Thyroid gland (tissue), 4 donors: ENCODE results near the gene FHIT. TPM values are rescaled to one million over a fixed set of nuclear protein-coding genes. Genes with fewer than 3 reads are reported as not detected.

ENCODE experiments used
- DNase-seq, 2 donors: peaks; one replicate each; pipeline ENCODE4 v3.0.0-alpha.2; 2019
- H3K27ac ChIP-seq, 3 donors: fragments of 200-600 bp; sonication (generic); 1 replicate in 2 of 3; 2 replicates in 1 of 3; pipeline ENCODE4 v1.5.1; 2016 to 2019; ENCODE audit warnings: mild to moderate bottlenecking in 1 of 3, moderate library complexity in 1 of 3
- H3K27me3 ChIP-seq: fragments of 200-600 bp; sonication (generic); one replicate; pipeline ENCODE4 v1.5.1; 2019
- H3K36me3 ChIP-seq, 2 donors: fragments of 200-600 bp; sonication (generic); one replicate each; pipeline ENCODE4 v1.5.1; 2016 to 2019
- H3K4me1 ChIP-seq, 2 donors: fragments of 200-600 bp; sonication (generic); one replicate each; pipeline ENCODE4 v1.5.1; 2017 to 2019
- H3K4me3 ChIP-seq, 3 donors: fragments of 200-600 bp; sonication (generic); replicated peaks in 1 of 3; 1 replicate in 2 of 3; 2 replicates in 1 of 3; pipeline ENCODE4 v1.5.1; 2016; ENCODE audit warnings: mild to moderate bottlenecking in 1 of 3
- H3K9me3 ChIP-seq: fragments of 200-600 bp; sonication (generic); one replicate; pipeline ENCODE4 v1.5.1; 2017
- POLR2A ChIP-seq, 2 donors: fragments of 450-650 bp; IDR thresholded peaks; one replicate each; pipeline ENCODE4 v1.6.1; 2017; ENCODE audit warnings: antibody characterized with exemption in 2 of 2, mild to moderate bottlenecking in 2 of 2, moderate library complexity in 1 of 2
- WGBS, 2 donors: methylation state at CpG; one replicate each; pipeline ENCODE4 v1.1.5; 2017; 5-methylcytosine and 5-hydroxymethylcytosine counted together
- intact Hi-C: fragments of 100-400 bp; cut with DNase I; formaldehyde crosslinking; loops from one replicate; pipeline ENCODE4 v1.15.1; 2023
- total RNA-seq, 4 donors: library from RNA; depleted of rRNA; stranded (reverse); fragments of >200 nt; gene quantifications; one replicate each; pipeline ENCODE4 v1.2.3, GENCODE V29; 2016
- TF ChIP-seq, protein P1 (sequence below), 6 experiments: fragments of 200-600 bp in 3 of 6; fragments of 450-650 bp in 3 of 6; sonication (generic) in 3 of 6; IDR thresholded peaks; one replicate each; pipeline ENCODE4 v1.5.1; 2016 to 2019; ENCODE audit warnings: antibody characterized with exemption in 6 of 6, mild to moderate bottlenecking in 2 of 6, inconsistent platforms in 1 of 6, moderate library complexity in 1 of 6

The FHIT gene
- total RNA-seq, 4 donors from 2014 or later = 12.2 to 18.9 (median 16.2) TPM

DNA sequence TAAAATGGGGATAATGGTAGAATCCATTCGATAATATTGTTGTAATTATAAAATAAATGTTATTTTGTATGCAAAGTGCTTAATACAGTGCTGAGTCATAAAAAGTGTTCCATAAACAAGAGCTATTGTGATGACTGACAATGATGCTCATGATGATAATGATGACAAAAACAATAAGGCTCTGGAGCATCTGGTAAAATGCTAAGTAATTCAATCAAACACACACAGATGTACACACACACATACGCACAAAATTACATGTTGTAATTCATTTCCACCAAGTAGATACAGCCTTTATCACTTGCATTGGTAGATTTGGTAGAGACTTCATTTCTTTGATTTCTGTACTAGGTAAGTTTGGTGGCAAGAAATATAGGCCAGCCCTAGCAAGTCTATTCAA is 163.8 kb downstream of the FHIT start:
- intact Hi-C loops = no loop called here
- DNase-seq = no peak
- Histone ChIP-seq H3K4me3 (no peak overlapping the region), H3K4me1 (no peaks in the 10 kb centered on the region), H3K36me3 (no peaks in the 10 kb centered on the region), H3K9me3 (no peaks in the 10 kb centered on the region), H3K27ac (no peak overlapping the region), H3K27me3 (no peaks in the 10 kb centered on the region)
- TF ChIP-seq, protein P1, sequence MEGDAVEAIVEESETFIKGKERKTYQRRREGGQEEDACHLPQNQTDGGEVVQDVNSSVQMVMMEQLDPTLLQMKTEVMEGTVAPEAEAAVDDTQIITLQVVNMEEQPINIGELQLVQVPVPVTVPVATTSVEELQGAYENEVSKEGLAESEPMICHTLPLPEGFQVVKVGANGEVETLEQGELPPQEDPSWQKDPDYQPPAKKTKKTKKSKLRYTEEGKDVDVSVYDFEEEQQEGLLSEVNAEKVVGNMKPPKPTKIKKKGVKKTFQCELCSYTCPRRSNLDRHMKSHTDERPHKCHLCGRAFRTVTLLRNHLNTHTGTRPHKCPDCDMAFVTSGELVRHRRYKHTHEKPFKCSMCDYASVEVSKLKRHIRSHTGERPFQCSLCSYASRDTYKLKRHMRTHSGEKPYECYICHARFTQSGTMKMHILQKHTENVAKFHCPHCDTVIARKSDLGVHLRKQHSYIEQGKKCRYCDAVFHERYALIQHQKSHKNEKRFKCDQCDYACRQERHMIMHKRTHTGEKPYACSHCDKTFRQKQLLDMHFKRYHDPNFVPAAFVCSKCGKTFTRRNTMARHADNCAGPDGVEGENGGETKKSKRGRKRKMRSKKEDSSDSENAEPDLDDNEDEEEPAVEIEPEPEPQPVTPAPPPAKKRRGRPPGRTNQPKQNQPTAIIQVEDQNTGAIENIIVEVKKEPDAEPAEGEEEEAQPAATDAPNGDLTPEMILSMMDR (IDR thresholded peaks at IDR 0.05) = no peak
- TF ChIP-seq POLR2A (IDR thresholded peaks at IDR 0.05) = no peak
- WGBS, 2 donors = 95 to 97% methylated on average over 2 of the region's 2 CpGs

DNA sequence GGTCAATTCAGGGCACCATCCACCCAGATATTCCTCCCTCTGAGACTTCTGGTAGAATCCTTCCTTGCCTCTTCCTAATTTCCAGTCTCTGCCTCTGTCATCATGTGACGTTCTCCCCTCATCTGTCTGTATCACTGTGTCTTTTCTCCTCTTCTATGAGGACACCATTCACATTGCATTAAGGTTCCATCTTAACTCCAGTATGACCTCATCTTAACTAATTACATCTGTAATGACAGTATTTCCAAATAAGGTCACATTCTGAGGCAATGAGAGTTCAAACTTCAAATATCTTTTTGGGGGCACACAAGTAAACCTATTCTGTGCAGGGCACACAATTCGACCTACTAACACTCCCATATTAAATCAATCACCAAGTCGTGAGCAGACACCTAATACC is 169.7 kb downstream of the FHIT start:
- intact Hi-C loops = no loop called here
- DNase-seq = no peak
- Histone ChIP-seq H3K4me3 (no peak overlapping the region), H3K27me3 (no peaks in the 10 kb centered on the region), H3K27ac (no peak overlapping the region), H3K4me1 (peaks cover 0 to 10% of the 10 kb centered on the region in 2 donors), H3K36me3 (no peaks in the 10 kb centered on the region), H3K9me3 (no peaks in the 10 kb centered on the region)
- WGBS, 2 donors = 92 to 94% methylated on average over 3 of the region's 3 CpGs
- no peak for TF ChIP-seq POLR2A (IDR thresholded peaks at IDR 0.05)
- TF ChIP-seq, protein P1 (IDR thresholded peaks at IDR 0.05) = no peak

DNA sequence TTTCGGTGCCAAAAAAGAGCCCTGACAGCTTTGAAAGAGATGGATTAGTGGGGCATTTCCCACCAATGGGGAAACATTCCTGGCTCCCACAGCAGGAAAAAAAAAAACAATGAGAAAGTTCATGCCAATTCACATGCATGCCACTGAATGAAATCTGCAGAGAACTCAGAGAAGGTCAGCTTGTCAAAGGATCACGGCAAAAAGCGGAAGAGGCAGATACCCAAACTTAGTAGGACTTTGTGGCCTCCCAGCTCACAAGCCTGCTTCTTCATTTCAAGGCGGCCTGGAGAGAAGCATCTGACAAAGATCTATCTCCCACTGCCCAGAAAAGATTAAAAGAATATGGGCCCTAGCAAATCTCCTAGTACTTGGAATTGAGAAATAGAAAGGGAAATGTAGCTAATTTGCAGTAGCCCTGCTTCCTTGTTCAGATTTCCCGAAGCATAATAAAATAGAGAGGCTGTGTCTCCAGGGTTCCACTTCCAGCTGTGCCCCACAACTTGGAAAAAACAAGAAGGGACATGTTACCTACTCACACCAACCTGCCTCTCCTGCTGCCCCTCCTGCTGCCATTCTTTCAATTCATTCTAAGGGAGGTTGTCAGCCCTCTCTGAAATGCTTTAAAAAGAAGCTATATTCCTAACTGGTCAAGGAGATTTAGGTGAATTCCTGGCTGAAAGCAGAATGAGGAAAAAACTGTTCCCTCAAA is 170.4 kb downstream of the FHIT start:
- Histone ChIP-seq H3K4me1 (peaks cover 0 to 10% of the 10 kb centered on the region in 2 donors), H3K36me3 (no peaks in the 10 kb centered on the region), H3K27me3 (no peaks in the 10 kb centered on the region), H3K4me3 (no peak overlapping the region), H3K9me3 (no peaks in the 10 kb centered on the region), H3K27ac (no peak overlapping the region)
- no peak for DNase-seq
- WGBS, 2 donors = 66 to 74% methylated on average over 5 of the region's 5 CpGs
- TF ChIP-seq, protein P1 (IDR thresholded peaks at IDR 0.05) = no peak
- no peak for TF ChIP-seq POLR2A (IDR thresholded peaks at IDR 0.05)
- intact Hi-C loops = no loop called here

DNA sequence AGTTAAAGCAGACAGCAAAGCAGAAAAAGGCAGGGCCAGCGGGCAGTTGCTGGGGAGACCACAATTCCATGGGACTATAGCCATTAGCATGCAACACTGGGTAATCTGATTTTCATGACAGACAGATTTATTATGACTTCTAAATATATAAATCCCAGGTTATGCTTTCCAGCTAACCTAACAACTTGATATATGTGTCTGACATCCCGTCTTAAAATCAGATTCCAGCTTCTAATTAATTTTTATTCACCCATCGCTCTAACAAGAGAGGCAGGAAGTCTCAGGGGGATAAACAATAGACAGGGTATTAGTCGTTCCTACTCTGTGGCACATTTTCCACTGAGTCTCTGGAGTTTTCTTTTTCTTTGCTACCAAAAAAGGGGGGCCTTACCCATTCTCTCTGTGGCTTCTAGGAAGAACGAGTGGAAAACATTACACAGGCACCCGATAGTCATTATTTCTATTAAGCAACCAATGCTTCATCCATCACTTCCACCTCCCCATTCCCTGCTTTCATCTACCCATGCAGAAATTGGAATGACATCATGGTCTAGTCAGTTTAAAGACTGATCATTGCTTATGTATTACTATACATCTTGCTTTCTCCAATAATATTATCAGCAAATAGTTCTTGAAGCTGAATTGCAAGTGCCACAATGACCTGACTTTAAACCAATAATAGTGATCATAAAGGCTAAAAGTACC is 173.1 kb downstream of the FHIT start:
- Histone ChIP-seq H3K27me3 (no peaks in the 10 kb centered on the region), H3K9me3 (no peaks in the 10 kb centered on the region), H3K27ac (no peak overlapping the region), H3K4me3 (no peak overlapping the region), H3K36me3 (no peaks in the 10 kb centered on the region), H3K4me1 (peaks cover 4 to 10% of the 10 kb centered on the region in 2 donors)
- DNase-seq = no peak
- intact Hi-C loops = no loop called here
- no peak for TF ChIP-seq POLR2A (IDR thresholded peaks at IDR 0.05)
- TF ChIP-seq, protein P1 (IDR thresholded peaks at IDR 0.05) = no peak
- WGBS, 2 donors = 81 to 83% methylated on average over 6 of the region's 6 CpGs

DNA sequence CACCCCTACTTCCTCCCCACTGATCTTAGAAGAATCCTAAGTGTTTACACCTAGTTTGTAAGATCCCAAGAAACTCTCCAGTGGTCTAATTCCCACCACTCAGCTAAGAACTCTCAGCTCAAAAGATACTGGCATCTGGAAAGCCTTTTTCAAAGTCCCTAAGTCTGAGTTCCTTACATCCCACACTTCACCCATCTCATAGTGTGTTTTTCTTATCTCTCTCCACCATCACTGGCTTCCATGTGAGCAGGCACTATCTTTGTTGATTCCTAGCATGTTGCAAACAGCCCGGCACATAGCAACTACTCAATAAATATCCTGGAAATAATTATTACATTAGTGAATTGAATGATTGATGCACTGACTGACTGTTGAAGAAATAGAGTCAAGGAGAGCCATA is 173.7 kb downstream of the FHIT start:
- no peak overlapping the region for H3K27ac ChIP-seq
- no peaks in the 10 kb centered on the region for H3K27me3 ChIP-seq
- no peaks in the 10 kb centered on the region for H3K9me3 ChIP-seq
- WGBS, 2 donors = 84 to 95% methylated on average over 1 of the region's 1 CpG
- no peak for DNase-seq
- H3K4me3 ChIP-seq = no peak overlapping the region
- intact Hi-C loops = no loop called here
- no peaks in the 10 kb centered on the region for H3K36me3 ChIP-seq
- TF ChIP-seq, protein P1 (IDR thresholded peaks at IDR 0.05) = no peak
- TF ChIP-seq POLR2A (IDR thresholded peaks at IDR 0.05) = no peak
- peaks cover 4 to 10% of the 10 kb centered on the region in 2 donors for H3K4me1 ChIP-seq
